ENCODE data around the gene RBM20. TPM values are rescaled to one million over a fixed set of nuclear protein-coding genes. Genes with fewer than 3 reads are reported as not detected.

Gene RBM20
- total and polyA plus RNA-seq, 8 donors, result under 0.01 to 6.2 (median 0.59) TPM; not detected in 2

- WGBS, 5 donors, result 67 to 91% (median 74%) methylated on average over 4 to 5 of the region's 5 CpGs
- Histone ChIP-seq H3K27me3 (no peaks in the 10 kb centered on the region), H3K36me3 (no peaks in the 10 kb centered on the region), H3K9me3 (no peaks in the 10 kb centered on the region), H3K27ac (peak overlapping the region in 1 of 5 donors; percentile 63), H3K4me3 (no peak overlapping the region), H3K4me1 (peaks cover 0 to 9% (median 0%) of the 10 kb centered on the region in 4 donors)
- TF ChIP-seq CTCF (IDR thresholded peaks at IDR 0.05), result no peak
- no peak for TF ChIP-seq POLR2AphosphoS5 (IDR thresholded peaks at IDR 0.05)
- TF ChIP-seq POLR2A (IDR thresholded peaks at IDR 0.05), result no peak
- TF ChIP-seq EP300 (IDR thresholded peaks at IDR 0.05), result no peak
- DNase-seq, result no peak
- intact Hi-C loops (cut with DNase I; ENCODE audit: low total_unique reads), result no loop called here
Measured at GRCh38 chr10:110698340-110698739, 54.2 kb downstream of the RBM20 start.

GRCh38 chr10:110698782-110699201 lies 54.7 kb downstream of the RBM20 start:
- intact Hi-C loops (cut with DNase I; ENCODE audit: low total_unique reads), result no loop called here
- DNase-seq, result peak in 1 of 2 donors; percentile 77

GRCh38 chr10:110699859-110700468 lies 55.8 kb downstream of the RBM20 start:
- Histone ChIP-seq H3K36me3 (no peaks in the 10 kb centered on the region), H3K27me3 (no peaks in the 10 kb centered on the region), H3K9me3 (no peaks in the 10 kb centered on the region), H3K27ac (peak overlapping the region in 1 of 5 donors; percentile 63), H3K4me1 (peaks cover 0 to 9% (median 0%) of the 10 kb centered on the region in 4 donors), H3K4me3 (no peak overlapping the region)
- DNase-seq, result no peak
- intact Hi-C loops (cut with DNase I; ENCODE audit: low total_unique reads), result no loop called here
- TF ChIP-seq EP300 (IDR thresholded peaks at IDR 0.05), result no peak
- TF ChIP-seq CTCF (IDR thresholded peaks at IDR 0.05), result no peak
- TF ChIP-seq POLR2A (IDR thresholded peaks at IDR 0.05), result no peak
- TF ChIP-seq POLR2AphosphoS5 (IDR thresholded peaks at IDR 0.05), result no peak
- 78 to 86% (median 82%) methylated on average over 10 of the region's 10 CpGs for WGBS, 5 donors

More at GRCh38 chr10:110698782-110699201, 54.7 kb downstream of the RBM20 start:
- Histone ChIP-seq H3K27me3 (no peaks in the 10 kb centered on the region), H3K36me3 (no peaks in the 10 kb centered on the region), H3K4me3 (no peak overlapping the region), H3K4me1 (peaks cover 0 to 9% (median 0%) of the 10 kb centered on the region in 4 donors), H3K27ac (peak overlapping the region in 1 of 5 donors; percentile 63), H3K9me3 (no peaks in the 10 kb centered on the region)
- peak in 2 of 3 donors; percentile 16 to 87 for TF ChIP-seq POLR2AphosphoS5 (IDR thresholded peaks at IDR 0.05)
- no peak for TF ChIP-seq CTCF (IDR thresholded peaks at IDR 0.05)
- no peak for TF ChIP-seq EP300 (IDR thresholded peaks at IDR 0.05)
- no peak for TF ChIP-seq POLR2A (IDR thresholded peaks at IDR 0.05)
- WGBS, 5 donors, result 72 to 90% (median 83%) methylated on average over 6 of the region's 6 CpGs

- intact Hi-C loops (cut with DNase I; ENCODE audit: low total_unique reads), result no loop called here
- Histone ChIP-seq H3K4me1 (peaks cover 0 to 9% (median 0%) of the 10 kb centered on the region in 4 donors), H3K4me3 (no peak overlapping the region), H3K27me3 (no peaks in the 10 kb centered on the region), H3K9me3 (no peaks in the 10 kb centered on the region), H3K36me3 (no peaks in the 10 kb centered on the region), H3K27ac (peak overlapping the region in 1 of 5 donors; percentile 63)
- WGBS, 5 donors, result 68 to 74% (median 72%) methylated on average over 10 of the region's 10 CpGs
- TF ChIP-seq POLR2AphosphoS5 (IDR thresholded peaks at IDR 0.05) (no peak), CTCF (IDR thresholded peaks at IDR 0.05) (no peak), EP300 (IDR thresholded peaks at IDR 0.05) (no peak), POLR2A (IDR thresholded peaks at IDR 0.05) (no peak)
- no peak for DNase-seq
Measured at GRCh38 chr10:110700947-110701616, 56.9 kb downstream of the RBM20 start.

Measured in stomach (tissue), 9 donors.